D341Med (cell line): ENCODE results near the gene PTGES3L.
"Not testable (repeated sequence)": the region's sequence is repeated elsewhere in the genome, so short reads cannot be mapped to it uniquely, and the experiment has no call there.

ENCODE experiments used
- DNase-seq: peaks from one replicate; pipeline ENCODE4 v3.0.0; 2012; ENCODE audit warnings: low spot score

The PTGES3L gene

GRCh38 chr17:43014020-43014648 is 34.3 kb upstream of the PTGES3L start:
- DNase-seq = peak; percentile 22

GRCh38 chr17:43013296-43013695 is 33.4 kb upstream of the PTGES3L start:
- DNase-seq = peak; percentile 21

- peak; percentile 30 for DNase-seq
Measured at GRCh38 chr17:43011728-43012472, 32.0 kb upstream of the PTGES3L start.

- no peak for DNase-seq
Measured at GRCh38 chr17:43010667-43011308, 30.9 kb upstream of the PTGES3L start.

- DNase-seq = peak; percentile 89
Measured at GRCh38 chr17:43006639-43007551, 27.0 kb upstream of the PTGES3L start, which contains the start of gene IFI35. Gene IFI35, plus strand, starts transcription at chr17:43006784. Its CDS starts 164 bp downstream, at chr17:43006948.

- DNase-seq = peak; percentile 30
Measured at GRCh38 chr17:43003542-43004172, 23.8 kb upstream of the PTGES3L start.

GRCh38 chr17:43000894-43001293 is 21.0 kb upstream of the PTGES3L start:
- DNase-seq = not testable (repeated sequence)

- no peak for DNase-seq
Measured at GRCh38 chr17:42999003-42999525, 19.2 kb upstream of the PTGES3L start.

GRCh38 chr17:42997984-42998938 is 18.4 kb upstream of the PTGES3L start, which contains the start of gene RPL27:
Gene RPL27, plus strand, starts transcription at chr17:42998419. Its CDS starts 332 bp downstream, at chr17:42998751.
- DNase-seq = peak; percentile 96

GRCh38 chr17:42997390-42997983 is 17.6 kb upstream of the PTGES3L start:
- peak; percentile 53 for DNase-seq

GRCh38 chr17:42993913-42994312 is 14.0 kb upstream of the PTGES3L start:
- DNase-seq = not testable (repeated sequence)

GRCh38 chr17:42992872-42993271 is 13.0 kb upstream of the PTGES3L start:
- no peak for DNase-seq

GRCh38 chr17:42991471-42991870 is 11.6 kb upstream of the PTGES3L start:
- no peak for DNase-seq

- DNase-seq = no peak
Measured at GRCh38 chr17:42989726-42990652, 10.1 kb upstream of the PTGES3L start.

GRCh38 chr17:42989141-42989540 is 9.3 kb upstream of the PTGES3L start:
- no peak for DNase-seq

GRCh38 chr17:42985225-42985624 is 5.3 kb upstream of the PTGES3L start:
- DNase-seq = no peak

GRCh38 chr17:42982266-42982665 is 2.4 kb upstream of the PTGES3L start:
- DNase-seq = no peak

GRCh38 chr17:42980766-42981397 is 1.0 kb upstream of the PTGES3L start:
- DNase-seq = peak; percentile 87
